GM12874 (cell line): Measurements from ENCODE around the gene FAM209B.

Experiments used
- TF ChIP-seq, protein P1 (sequence below): IDR thresholded peaks from 2 replicates; pipeline ENCODE4 v1.5.1; 2011; ENCODE audit warnings: low read depth, mild to moderate bottlenecking, control low read depth, low read length, moderate library complexity; ENCODE audit not compliant: insufficient read depth

FAM209B gene

DNA sequence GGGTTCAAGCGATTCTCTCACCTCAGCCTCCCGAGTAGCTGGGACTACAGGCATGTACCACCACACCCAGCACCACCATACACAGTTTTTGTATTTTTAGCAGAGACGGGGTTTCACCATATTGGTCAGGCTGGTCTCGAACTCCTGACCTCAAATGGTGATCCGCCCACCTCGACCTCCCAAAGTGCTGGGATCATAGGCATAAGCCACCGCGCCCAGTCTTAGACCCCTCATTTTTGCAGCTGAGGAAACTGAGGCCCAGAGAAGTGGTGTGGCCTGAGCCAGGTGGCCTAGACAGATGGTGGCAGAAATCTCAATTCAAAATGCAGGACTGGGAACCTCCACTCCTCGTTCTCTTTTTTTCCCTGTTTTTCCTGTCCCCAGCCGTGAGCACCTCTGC is 21.1 kb upstream of the FAM209B start:
- TF ChIP-seq, protein P1, sequence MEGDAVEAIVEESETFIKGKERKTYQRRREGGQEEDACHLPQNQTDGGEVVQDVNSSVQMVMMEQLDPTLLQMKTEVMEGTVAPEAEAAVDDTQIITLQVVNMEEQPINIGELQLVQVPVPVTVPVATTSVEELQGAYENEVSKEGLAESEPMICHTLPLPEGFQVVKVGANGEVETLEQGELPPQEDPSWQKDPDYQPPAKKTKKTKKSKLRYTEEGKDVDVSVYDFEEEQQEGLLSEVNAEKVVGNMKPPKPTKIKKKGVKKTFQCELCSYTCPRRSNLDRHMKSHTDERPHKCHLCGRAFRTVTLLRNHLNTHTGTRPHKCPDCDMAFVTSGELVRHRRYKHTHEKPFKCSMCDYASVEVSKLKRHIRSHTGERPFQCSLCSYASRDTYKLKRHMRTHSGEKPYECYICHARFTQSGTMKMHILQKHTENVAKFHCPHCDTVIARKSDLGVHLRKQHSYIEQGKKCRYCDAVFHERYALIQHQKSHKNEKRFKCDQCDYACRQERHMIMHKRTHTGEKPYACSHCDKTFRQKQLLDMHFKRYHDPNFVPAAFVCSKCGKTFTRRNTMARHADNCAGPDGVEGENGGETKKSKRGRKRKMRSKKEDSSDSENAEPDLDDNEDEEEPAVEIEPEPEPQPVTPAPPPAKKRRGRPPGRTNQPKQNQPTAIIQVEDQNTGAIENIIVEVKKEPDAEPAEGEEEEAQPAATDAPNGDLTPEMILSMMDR: no peak

- TF ChIP-seq, protein P1: no peak
These were observed 19.6 kb upstream of the FAM209B start for GRCh38 chr20:56513161-56514150.

- TF ChIP-seq, protein P1: no peak
These were observed 16.4 kb upstream of the FAM209B start for GRCh38 chr20:56516631-56517030.

DNA sequence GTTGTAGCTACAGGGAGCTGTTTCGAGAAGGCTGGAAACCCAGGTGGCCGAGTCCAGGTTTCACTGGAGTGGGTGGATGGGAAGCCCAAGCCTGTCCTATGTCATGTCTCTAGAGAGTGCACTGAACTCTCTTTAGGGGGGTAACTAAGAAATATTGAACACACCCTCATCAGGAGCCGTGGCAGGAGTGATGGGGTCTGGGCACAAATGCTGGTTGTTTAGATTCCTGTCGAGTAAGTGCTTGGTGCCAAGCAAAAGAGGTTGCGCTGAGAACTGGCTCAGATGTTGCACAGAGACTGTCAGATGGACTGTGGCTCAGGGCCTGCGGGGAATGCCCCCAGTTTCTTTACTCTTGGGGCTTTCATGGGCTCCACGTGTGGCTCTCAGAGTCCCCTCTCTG is 15.8 kb upstream of the FAM209B start:
- TF ChIP-seq, protein P1: no peak

GRCh38 chr20:56517641-56518040 is 15.4 kb upstream of the FAM209B start:
- TF ChIP-seq, protein P1: no peak

DNA sequence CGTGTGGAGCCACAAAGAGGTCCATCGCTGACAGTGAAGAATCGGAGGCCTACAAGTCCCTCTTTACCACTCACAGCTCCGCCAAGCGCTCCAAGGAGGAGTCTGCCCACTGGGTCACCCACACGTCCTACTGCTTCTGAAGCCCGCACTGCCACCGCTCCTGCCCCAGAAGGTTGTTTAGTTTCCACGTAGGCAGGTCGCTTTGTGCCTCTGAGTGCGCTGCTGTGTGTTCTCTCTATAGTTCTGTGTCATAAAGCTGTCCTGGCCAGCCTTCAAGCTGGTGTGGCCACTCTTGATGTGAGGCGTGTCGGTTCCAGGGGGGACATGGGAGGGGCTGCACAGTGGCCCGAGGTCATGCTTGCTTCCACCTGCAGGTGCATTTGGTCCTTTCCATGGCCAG is 14.9 kb upstream of the FAM209B start:
- TF ChIP-seq, protein P1: no peak

- TF ChIP-seq, protein P1: no peak
These were observed 14.2 kb upstream of the FAM209B start for GRCh38 chr20:56518721-56519398.
